WTC11 (cell line): Measurements from ENCODE around the gene PDZD2. TPM values are rescaled to one million over a fixed set of nuclear protein-coding genes. Genes with fewer than 3 reads are reported as not detected.

Experiments
- ATAC-seq: fragments of 200-7000 bp; cut with Tn5 transposase; 2 replicates; pipeline ENCODE4 v1.10.0; 2021; ENCODE audit warnings: mild to moderate bottlenecking, moderate library complexity
- CTCF ChIA-PET: fragments of 300-600 bp; sonication (Branson Sonifier 250); formaldehyde crosslinking; loops from one replicate; lab custom pipeline; 2021; ENCODE audit warnings: antibody characterized with exemption; lab: Charles Lee
- POLR2A ChIA-PET: fragments of 350-600 bp; sonication (Branson Sonifier 250); formaldehyde crosslinking; loops from one replicate; lab custom pipeline; 2021; ENCODE audit warnings: antibody characterized with exemption; lab: Charles Lee
- DNase-seq: peaks from one replicate; pipeline ENCODE4 v3.0.0; 2021; ENCODE audit warnings: low spot score
- H3K27ac Mint-ChIP-seq: 2 replicates; pipeline ENCODE4 v1.8.0; 2021; ENCODE audit warnings: mixed read lengths
- H3K27me3 Mint-ChIP-seq: 2 replicates; pipeline ENCODE4 v1.8.0; 2021; ENCODE audit warnings: low read depth, mild to moderate bottlenecking, moderate library complexity, mixed read lengths
- H3K36me3 Mint-ChIP-seq: 2 replicates; pipeline ENCODE4 v1.8.0; 2021; ENCODE audit warnings: mixed read lengths
- H3K4me1 Mint-ChIP-seq: 2 replicates; pipeline ENCODE4 v1.8.0; 2022; ENCODE audit warnings: mixed read lengths
- H3K4me3 Mint-ChIP-seq: 2 replicates; pipeline ENCODE4 v1.8.0; 2021; ENCODE audit warnings: mild to moderate bottlenecking, moderate library complexity, mixed read lengths
- H3K9me3 Mint-ChIP-seq: 2 replicates; pipeline ENCODE4 v1.8.0; 2021; ENCODE audit warnings: mixed read lengths
- AR ChIP-seq: fragments of 250-450 bp; sonication (Bioruptor Pico); IDR thresholded peaks from 2 replicates; pipeline ENCODE4 v1.9.0; 2021; ENCODE audit warnings: mild to moderate bottlenecking
- CBFB ChIP-seq: sonication (generic); formaldehyde crosslinking; IDR thresholded peaks from 2 replicates; pipeline ENCODE4 v1.8.1; 2022; ENCODE audit warnings: mild to moderate bottlenecking, low read depth, missing genetic modification reagents
- EMX1 ChIP-seq: fragments of 250-450 bp; sonication (Bioruptor Pico); IDR thresholded peaks from 2 replicates; pipeline ENCODE4 v1.8.0; 2021; ENCODE audit warnings: mild to moderate bottlenecking
- ERG ChIP-seq: fragments of 250-450 bp; sonication (Bioruptor Pico); IDR thresholded peaks from 2 replicates; pipeline ENCODE4 v1.8.0; 2021; ENCODE audit warnings: mild to moderate bottlenecking
- ESRRA ChIP-seq: sonication (generic); formaldehyde crosslinking; IDR thresholded peaks from 2 replicates; pipeline ENCODE4 v1.8.1; 2022; ENCODE audit warnings: mild to moderate bottlenecking, missing genetic modification reagents, borderline replicate concordance
- ETV6 ChIP-seq: sonication (generic); formaldehyde crosslinking; IDR thresholded peaks from 2 replicates; pipeline ENCODE4 v1.8.1; 2022; ENCODE audit warnings: mild to moderate bottlenecking, missing genetic modification reagents
- FOXP1 ChIP-seq: sonication (generic); formaldehyde crosslinking; IDR thresholded peaks from 2 replicates; pipeline ENCODE4 v1.8.0; 2022; ENCODE audit warnings: missing genetic modification reagents, mild to moderate bottlenecking, moderate library complexity, borderline replicate concordance
- GABPB1 ChIP-seq: sonication (generic); formaldehyde crosslinking; IDR thresholded peaks from 2 replicates; pipeline ENCODE4 v1.8.1; 2023; ENCODE audit warnings: mild to moderate bottlenecking, missing genetic modification reagents
- GRHL2 ChIP-seq: fragments of 250-450 bp; sonication (Bioruptor Pico); IDR thresholded peaks from 2 replicates; pipeline ENCODE4 v1.8.0; 2022; ENCODE audit warnings: mild to moderate bottlenecking, moderate library complexity; ENCODE audit not compliant: insufficient replicate concordance, severe bottlenecking
- HMGA2 ChIP-seq: fragments of 250-450 bp; sonication (Bioruptor Pico); IDR thresholded peaks from 2 replicates; pipeline ENCODE4 v1.4.0; 2021; ENCODE audit warnings: mild to moderate bottlenecking, moderate library complexity
- HMGXB4 ChIP-seq: sonication (generic); formaldehyde crosslinking; IDR thresholded peaks from 2 replicates; pipeline ENCODE4 v1.8.1; 2023; ENCODE audit warnings: mild to moderate bottlenecking, moderate library complexity, missing genetic modification reagents
- IRF1 ChIP-seq: sonication (generic); formaldehyde crosslinking; IDR thresholded peaks from 2 replicates; pipeline ENCODE4 v1.8.0; 2023; ENCODE audit warnings: missing genetic modification reagents
- IRF2 ChIP-seq: sonication (generic); formaldehyde crosslinking; IDR thresholded peaks from 2 replicates; pipeline ENCODE4 v1.8.0; 2022; ENCODE audit warnings: low read depth, missing genetic modification reagents, borderline replicate concordance
- NFYB ChIP-seq: sonication (generic); formaldehyde crosslinking; conservative IDR thresholded peaks from 2 replicates; pipeline ENCODE4 v1.8.0; 2022; ENCODE audit warnings: low read depth, missing genetic modification reagents
- NR1H2 ChIP-seq: sonication (generic); formaldehyde crosslinking; IDR thresholded peaks from 2 replicates; pipeline ENCODE4 v1.9.0; 2021; ENCODE audit warnings: mild to moderate bottlenecking, moderate library complexity, missing genetic modification reagents
- SMAD3 ChIP-seq: sonication (generic); formaldehyde crosslinking; IDR thresholded peaks from 2 replicates; pipeline ENCODE4 v1.8.0; 2022; ENCODE audit warnings: missing genetic modification reagents, mild to moderate bottlenecking, borderline replicate concordance
- TCF7 ChIP-seq: sonication (generic); formaldehyde crosslinking; IDR thresholded peaks from 2 replicates; pipeline ENCODE4 v1.8.0; 2022; ENCODE audit warnings: mild to moderate bottlenecking, low read depth, missing genetic modification reagents, moderate library complexity
- TP53 ChIP-seq: sonication (generic); formaldehyde crosslinking; IDR thresholded peaks from 2 replicates; pipeline ENCODE4 v1.8.1; 2023; ENCODE audit warnings: mild to moderate bottlenecking, missing genetic modification reagents
- ZNF232 ChIP-seq: sonication (generic); formaldehyde crosslinking; IDR thresholded peaks from 2 replicates; pipeline ENCODE4 v1.8.0; 2022; ENCODE audit warnings: mild to moderate bottlenecking, missing genetic modification reagents
- ZNF396 ChIP-seq: fragments of 250-450 bp; sonication (Bioruptor Pico); IDR thresholded peaks from 2 replicates; pipeline ENCODE4 v1.8.0; 2021; ENCODE audit warnings: mild to moderate bottlenecking, moderate library complexity, borderline replicate concordance
- ZNF423 ChIP-seq: fragments of 250-450 bp; sonication (Bioruptor Pico); IDR thresholded peaks from 2 replicates; pipeline ENCODE4 v2.1.2; 2022; ENCODE audit warnings: mild to moderate bottlenecking, moderate library complexity
- ZNF512 ChIP-seq: sonication (generic); formaldehyde crosslinking; IDR thresholded peaks from 2 replicates; pipeline ENCODE4 v1.8.1; 2022; ENCODE audit warnings: missing genetic modification reagents, borderline replicate concordance
- total RNA-seq: library from RNA; stranded (reverse); gene quantifications from 3 replicates; pipeline ENCODE4 v1.2.3, GENCODE V29; 2021

PDZD2 gene
- total RNA-seq, 1 experiment from 2014 or later, result 11.4 TPM

GRCh38 chr5:31937226-31937625 is 298.3 kb downstream of the PDZD2 start (continued):
- no peak for TF ChIP-seq FOXP1

- Mint-ChIP-seq H3K27me3 (no peaks in the 10 kb centered on the region), H3K4me3 (no peak overlapping the region), H3K36me3 (no peaks in the 10 kb centered on the region; the same call in 1 of the 2 replicates), H3K9me3 (peaks cover 14% of the 10 kb centered on the region), H3K27ac (no peak overlapping the region), H3K4me1 (peaks cover 4% of the 10 kb centered on the region)
- TF ChIP-seq ERG (CRISPR knock-in tag), result no peak
- TF ChIP-seq TCF7, result no peak
- no peak for TF ChIP-seq AR (CRISPR knock-in tag)
- TF ChIP-seq ETV6 (CRISPR knock-in tag), result no peak
- TF ChIP-seq NFYB, result no peak
- TF ChIP-seq HMGA2 (CRISPR knock-in tag), result no peak
- no peak for TF ChIP-seq ZNF396 (CRISPR knock-in tag)
- no peak for TF ChIP-seq GRHL2 (CRISPR knock-in tag)
- no peak for TF ChIP-seq IRF2 (CRISPR knock-in tag)
- ATAC-seq (no peak), DNase-seq (no peak)
- ChIA-PET POLR2A (no interaction called here), CTCF (interaction anchor here (0.6 kb wide), 1 partner anchor 59 kb away, joined by 3 read pairs; no protein-coding TSS in a partner anchor)
Measured at GRCh38 chr5:31937703-31938102, 298.8 kb downstream of the PDZD2 start.

GRCh38 chr5:31939151-31939550 is 300.2 kb downstream of the PDZD2 start:
- H3K27me3 Mint-ChIP-seq, result no peaks in the 10 kb centered on the region
- H3K4me1 Mint-ChIP-seq, result peaks cover 2% of the 10 kb centered on the region
- no peak for DNase-seq
- no peak for ATAC-seq
- no peaks in the 10 kb centered on the region; the same call in 1 of the 2 replicates for H3K36me3 Mint-ChIP-seq
- H3K27ac Mint-ChIP-seq, result no peak overlapping the region
- CTCF ChIA-PET, result no interaction called here
- H3K9me3 Mint-ChIP-seq, result peaks cover 14% of the 10 kb centered on the region
- POLR2A ChIA-PET, result no interaction called here
- H3K4me3 Mint-ChIP-seq, result no peak overlapping the region
- TF ChIP-seq ZNF512 (CRISPR knock-in tag) (no peak), HMGXB4 (CRISPR knock-in tag) (no peak), IRF1 (no peak), EMX1 (CRISPR knock-in tag) (no peak), ZNF423 (no peak), NR1H2 (CRISPR knock-in tag) (no peak), CBFB (CRISPR knock-in tag) (no peak), AR (CRISPR knock-in tag) (no peak), GABPB1 (no peak), SMAD3 (CRISPR knock-in tag) (no peak), NFYB (no peak), FOXP1 (no peak), ZNF232 (no peak), ESRRA (CRISPR knock-in tag) (no peak), TP53 (CRISPR knock-in tag) (no peak)
